HepG2 (cell line): ENCODE measurements around the gene PIK3CB. TPM values are rescaled to one million over a fixed set of nuclear protein-coding genes. Genes with fewer than 3 reads are reported as not detected.

Experiments
- AKAP8 ChIP-seq: sonication (generic); formaldehyde crosslinking; IDR thresholded peaks from 2 replicates; pipeline ENCODE4 v1.5.1; 2020; ENCODE audit warnings: mild to moderate bottlenecking, missing genetic modification reagents
- EEA1 ChIP-seq: sonication (generic); formaldehyde crosslinking; IDR thresholded peaks from 2 replicates; pipeline ENCODE4 v1.5.1; 2020; ENCODE audit warnings: mild to moderate bottlenecking, missing genetic modification reagents, borderline replicate concordance
- GFI1 ChIP-seq: sonication (generic); formaldehyde crosslinking; IDR thresholded peaks from 2 replicates; pipeline ENCODE4 v1.5.0; 2020; ENCODE audit warnings: missing genetic modification reagents, mild to moderate bottlenecking, borderline replicate concordance
- IRF2 ChIP-seq: IDR thresholded peaks from 2 replicates; pipeline ENCODE4 v1.6.1; 2018; ENCODE audit warnings: missing genetic modification reagents, missing compliant biosample characterization
- NFE2 ChIP-seq: sonication (generic); formaldehyde crosslinking; IDR thresholded peaks from 2 replicates; pipeline ENCODE4 v1.4.0; 2020; ENCODE audit warnings: missing genetic modification reagents
- NR2F6 ChIP-seq, 2 experiments: IDR thresholded peaks; 2 replicates each; pipeline ENCODE4 v1.6.1; 2016; ENCODE audit warnings: antibody characterized with exemption in 1 of 2, mild to moderate bottlenecking in 1 of 2
- PHF20 ChIP-seq: sonication (generic); formaldehyde crosslinking; IDR thresholded peaks from 2 replicates; pipeline ENCODE4 v1.5.0; 2020; ENCODE audit warnings: mild to moderate bottlenecking, missing genetic modification reagents
- U2AF2 ChIP-seq: fragments of 200-400 bp; formaldehyde crosslinking; IDR thresholded peaks from 2 replicates; pipeline ENCODE4 v1.6.1; 2017; ENCODE audit warnings: low read depth, mild to moderate bottlenecking, low read length
- ZBTB3 ChIP-seq: sonication (generic); formaldehyde crosslinking; IDR thresholded peaks from 2 replicates; pipeline ENCODE4 v1.4.0; 2020; ENCODE audit warnings: low read depth, mild to moderate bottlenecking, moderate library complexity, missing genetic modification reagents, borderline replicate concordance
- ZNF10 ChIP-seq: sonication (generic); formaldehyde crosslinking; IDR thresholded peaks from 2 replicates; pipeline ENCODE4 v1.4.0; 2020; ENCODE audit warnings: mild to moderate bottlenecking, low read depth, missing genetic modification reagents, borderline replicate concordance
- ZNF570 ChIP-seq: sonication (generic); formaldehyde crosslinking; IDR thresholded peaks from 2 replicates; pipeline ENCODE4 v1.4.0; 2020; ENCODE audit warnings: mild to moderate bottlenecking, missing genetic modification reagents, borderline replicate concordance
- ZSCAN21 ChIP-seq: sonication (generic); formaldehyde crosslinking; IDR thresholded peaks from 2 replicates; pipeline ENCODE4 v1.8.0; 2022; ENCODE audit warnings: mild to moderate bottlenecking, missing genetic modification reagents, moderate library complexity, borderline replicate concordance
- polyA plus RNA-seq, 8 experiments: library from polyadenylated mRNA; depleted of rRNA in 3 of 8; stranded (reverse) in 7 of 8; unstranded in 1 of 8; fragments of >200 nt; fragmentation: Illumina TruSeq in 4 of 8; extraction: Trizol in 4 of 8; gene quantifications; 2 replicates each; pipeline versions ENCODE4 v1.2.1 to v1.2.3, GENCODE V29; 2011 to 2016; ENCODE audit warnings: low read depth in 4 of 8, missing spikeins in 1 of 8, mixed read lengths in 1 of 8; ENCODE audit not compliant: insufficient read depth in 1 of 8
- total RNA-seq, 5 experiments: library from RNA; depleted of rRNA; stranded (reverse); fragments of >200 nt; fragmentation: Illumina TruSeq; extraction: Trizol; gene quantifications; 2 replicates each; pipeline ENCODE4 v1.2.3, GENCODE V29; 2016; ENCODE audit warnings: low read depth in 1 of 5
- TF ChIP-seq, protein P1 (sequence below): sonication (generic); formaldehyde crosslinking; conservative IDR thresholded peaks from 2 replicates; pipeline ENCODE4 v1.4.0; 2020; ENCODE audit warnings: mild to moderate bottlenecking, missing genetic modification reagents, moderate library complexity
- TF ChIP-seq, protein P2 (sequence below): IDR thresholded peaks from 2 replicates; pipeline ENCODE4 v1.4.0; 2020; ENCODE audit warnings: mild to moderate bottlenecking, missing genetic modification reagents
- TF ChIP-seq, protein P3 (sequence below): sonication (generic); formaldehyde crosslinking; IDR thresholded peaks from 2 replicates; pipeline ENCODE4 v1.4.0; 2020; ENCODE audit warnings: missing genetic modification reagents, mild to moderate bottlenecking, borderline replicate concordance
- TF ChIP-seq, protein P4 (sequence below): sonication (generic); formaldehyde crosslinking; IDR thresholded peaks from 2 replicates; pipeline ENCODE4 v1.9.0; 2021; ENCODE audit warnings: missing genetic modification reagents, borderline replicate concordance

The PIK3CB gene
- total and polyA plus RNA-seq, 2 of the 13 experiments (the other 11 are each of a cell fraction or from before 2014, with no cell fraction given) = 6.6 to 18.7 TPM

DNA sequence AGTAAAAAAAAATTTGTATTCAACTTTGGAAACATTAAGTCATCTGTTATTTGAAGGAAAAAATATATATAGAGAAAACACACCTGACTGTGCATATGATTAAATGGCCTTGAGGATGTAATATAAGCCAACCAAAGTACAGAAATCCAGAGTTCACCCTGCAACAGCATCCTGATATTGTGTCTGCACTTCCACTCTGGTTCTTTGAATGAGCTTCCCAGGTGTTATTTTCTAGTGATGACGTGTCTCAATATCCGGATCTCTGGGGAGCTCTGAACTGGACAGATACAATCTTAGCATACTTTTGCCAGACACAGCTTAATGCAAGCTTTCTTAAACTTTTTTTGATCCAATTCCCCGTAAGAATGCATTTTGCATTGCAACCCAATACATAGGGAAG lies 19.5 kb upstream of the PIK3CB start (continued):
- TF ChIP-seq, protein P1, sequence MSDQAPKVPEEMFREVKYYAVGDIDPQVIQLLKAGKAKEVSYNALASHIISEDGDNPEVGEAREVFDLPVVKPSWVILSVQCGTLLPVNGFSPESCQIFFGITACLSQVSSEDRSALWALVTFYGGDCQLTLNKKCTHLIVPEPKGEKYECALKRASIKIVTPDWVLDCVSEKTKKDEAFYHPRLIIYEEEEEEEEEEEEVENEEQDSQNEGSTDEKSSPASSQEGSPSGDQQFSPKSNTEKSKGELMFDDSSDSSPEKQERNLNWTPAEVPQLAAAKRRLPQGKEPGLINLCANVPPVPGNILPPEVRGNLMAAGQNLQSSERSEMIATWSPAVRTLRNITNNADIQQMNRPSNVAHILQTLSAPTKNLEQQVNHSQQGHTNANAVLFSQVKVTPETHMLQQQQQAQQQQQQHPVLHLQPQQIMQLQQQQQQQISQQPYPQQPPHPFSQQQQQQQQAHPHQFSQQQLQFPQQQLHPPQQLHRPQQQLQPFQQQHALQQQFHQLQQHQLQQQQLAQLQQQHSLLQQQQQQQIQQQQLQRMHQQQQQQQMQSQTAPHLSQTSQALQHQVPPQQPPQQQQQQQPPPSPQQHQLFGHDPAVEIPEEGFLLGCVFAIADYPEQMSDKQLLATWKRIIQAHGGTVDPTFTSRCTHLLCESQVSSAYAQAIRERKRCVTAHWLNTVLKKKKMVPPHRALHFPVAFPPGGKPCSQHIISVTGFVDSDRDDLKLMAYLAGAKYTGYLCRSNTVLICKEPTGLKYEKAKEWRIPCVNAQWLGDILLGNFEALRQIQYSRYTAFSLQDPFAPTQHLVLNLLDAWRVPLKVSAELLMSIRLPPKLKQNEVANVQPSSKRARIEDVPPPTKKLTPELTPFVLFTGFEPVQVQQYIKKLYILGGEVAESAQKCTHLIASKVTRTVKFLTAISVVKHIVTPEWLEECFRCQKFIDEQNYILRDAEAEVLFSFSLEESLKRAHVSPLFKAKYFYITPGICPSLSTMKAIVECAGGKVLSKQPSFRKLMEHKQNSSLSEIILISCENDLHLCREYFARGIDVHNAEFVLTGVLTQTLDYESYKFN (CRISPR knock-in tag) = peak; percentile 38
- TF ChIP-seq ZNF10 = no peak
- TF ChIP-seq ZNF570 = no peak
- TF ChIP-seq ZSCAN21 (CRISPR knock-in tag) = no peak
- TF ChIP-seq NFE2 = no peak
- TF ChIP-seq, protein P2, sequence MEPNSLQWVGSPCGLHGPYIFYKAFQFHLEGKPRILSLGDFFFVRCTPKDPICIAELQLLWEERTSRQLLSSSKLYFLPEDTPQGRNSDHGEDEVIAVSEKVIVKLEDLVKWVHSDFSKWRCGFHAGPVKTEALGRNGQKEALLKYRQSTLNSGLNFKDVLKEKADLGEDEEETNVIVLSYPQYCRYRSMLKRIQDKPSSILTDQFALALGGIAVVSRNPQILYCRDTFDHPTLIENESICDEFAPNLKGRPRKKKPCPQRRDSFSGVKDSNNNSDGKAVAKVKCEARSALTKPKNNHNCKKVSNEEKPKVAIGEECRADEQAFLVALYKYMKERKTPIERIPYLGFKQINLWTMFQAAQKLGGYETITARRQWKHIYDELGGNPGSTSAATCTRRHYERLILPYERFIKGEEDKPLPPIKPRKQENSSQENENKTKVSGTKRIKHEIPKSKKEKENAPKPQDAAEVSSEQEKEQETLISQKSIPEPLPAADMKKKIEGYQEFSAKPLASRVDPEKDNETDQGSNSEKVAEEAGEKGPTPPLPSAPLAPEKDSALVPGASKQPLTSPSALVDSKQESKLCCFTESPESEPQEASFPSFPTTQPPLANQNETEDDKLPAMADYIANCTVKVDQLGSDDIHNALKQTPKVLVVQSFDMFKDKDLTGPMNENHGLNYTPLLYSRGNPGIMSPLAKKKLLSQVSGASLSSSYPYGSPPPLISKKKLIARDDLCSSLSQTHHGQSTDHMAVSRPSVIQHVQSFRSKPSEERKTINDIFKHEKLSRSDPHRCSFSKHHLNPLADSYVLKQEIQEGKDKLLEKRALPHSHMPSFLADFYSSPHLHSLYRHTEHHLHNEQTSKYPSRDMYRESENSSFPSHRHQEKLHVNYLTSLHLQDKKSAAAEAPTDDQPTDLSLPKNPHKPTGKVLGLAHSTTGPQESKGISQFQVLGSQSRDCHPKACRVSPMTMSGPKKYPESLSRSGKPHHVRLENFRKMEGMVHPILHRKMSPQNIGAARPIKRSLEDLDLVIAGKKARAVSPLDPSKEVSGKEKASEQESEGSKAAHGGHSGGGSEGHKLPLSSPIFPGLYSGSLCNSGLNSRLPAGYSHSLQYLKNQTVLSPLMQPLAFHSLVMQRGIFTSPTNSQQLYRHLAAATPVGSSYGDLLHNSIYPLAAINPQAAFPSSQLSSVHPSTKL (CRISPR knock-in tag) = peak; percentile 9; the same call in 1 of the 2 replicates
- TF ChIP-seq, protein P3, sequence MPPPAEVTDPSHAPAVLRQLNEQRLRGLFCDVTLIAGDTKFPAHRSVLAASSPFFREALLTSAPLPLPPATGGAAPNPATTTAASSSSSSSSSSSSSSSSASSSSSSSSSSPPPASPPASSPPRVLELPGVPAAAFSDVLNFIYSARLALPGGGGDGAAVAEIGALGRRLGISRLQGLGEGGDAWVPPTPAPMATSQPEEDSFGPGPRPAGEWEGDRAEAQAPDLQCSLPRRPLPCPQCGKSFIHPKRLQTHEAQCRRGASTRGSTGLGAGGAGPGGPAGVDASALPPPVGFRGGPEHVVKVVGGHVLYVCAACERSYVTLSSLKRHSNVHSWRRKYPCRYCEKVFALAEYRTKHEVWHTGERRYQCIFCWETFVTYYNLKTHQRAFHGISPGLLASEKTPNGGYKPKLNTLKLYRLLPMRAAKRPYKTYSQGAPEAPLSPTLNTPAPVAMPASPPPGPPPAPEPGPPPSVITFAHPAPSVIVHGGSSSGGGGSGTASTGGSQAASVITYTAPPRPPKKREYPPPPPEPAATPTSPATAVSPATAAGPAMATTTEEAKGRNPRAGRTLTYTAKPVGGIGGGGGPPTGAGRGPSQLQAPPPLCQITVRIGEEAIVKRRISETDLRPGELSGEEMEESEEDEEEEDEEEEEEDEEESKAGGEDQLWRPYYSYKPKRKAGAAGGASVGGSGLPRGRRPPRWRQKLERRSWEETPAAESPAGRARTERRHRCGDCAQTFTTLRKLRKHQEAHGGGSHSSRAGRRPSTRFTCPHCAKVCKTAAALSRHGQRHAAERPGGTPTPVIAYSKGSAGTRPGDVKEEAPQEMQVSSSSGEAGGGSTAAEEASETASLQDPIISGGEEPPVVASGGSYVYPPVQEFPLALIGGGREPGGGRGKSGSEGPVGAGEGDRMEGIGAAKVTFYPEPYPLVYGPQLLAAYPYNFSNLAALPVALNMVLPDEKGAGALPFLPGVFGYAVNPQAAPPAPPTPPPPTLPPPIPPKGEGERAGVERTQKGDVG (CRISPR knock-in tag) = no peak
- no peak for TF ChIP-seq IRF2 (CRISPR knock-in tag)
- TF ChIP-seq NR2F6 (IDR thresholded peaks at IDR 0.05) = no peak
- no peak for TF ChIP-seq NR2F6 (CRISPR knock-in tag; IDR thresholded peaks at IDR 0.05)
- TF ChIP-seq, protein P4, sequence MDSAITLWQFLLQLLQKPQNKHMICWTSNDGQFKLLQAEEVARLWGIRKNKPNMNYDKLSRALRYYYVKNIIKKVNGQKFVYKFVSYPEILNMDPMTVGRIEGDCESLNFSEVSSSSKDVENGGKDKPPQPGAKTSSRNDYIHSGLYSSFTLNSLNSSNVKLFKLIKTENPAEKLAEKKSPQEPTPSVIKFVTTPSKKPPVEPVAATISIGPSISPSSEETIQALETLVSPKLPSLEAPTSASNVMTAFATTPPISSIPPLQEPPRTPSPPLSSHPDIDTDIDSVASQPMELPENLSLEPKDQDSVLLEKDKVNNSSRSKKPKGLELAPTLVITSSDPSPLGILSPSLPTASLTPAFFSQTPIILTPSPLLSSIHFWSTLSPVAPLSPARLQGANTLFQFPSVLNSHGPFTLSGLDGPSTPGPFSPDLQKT (CRISPR knock-in tag) = no peak
- no peak for TF ChIP-seq U2AF2
- TF ChIP-seq EEA1 (CRISPR knock-in tag) = no peak
- no peak for TF ChIP-seq PHF20 (CRISPR knock-in tag)
- no peak for TF ChIP-seq ZBTB3 (CRISPR knock-in tag)
- no peak for TF ChIP-seq AKAP8 (CRISPR knock-in tag)
- TF ChIP-seq GFI1 (CRISPR knock-in tag) = no peak
